ENCODE results near the gene MCC.

- no peak for TF ChIP-seq POLR2A (IDR thresholded peaks at IDR 0.05)
- no peak for TF ChIP-seq CTCF (IDR thresholded peaks at IDR 0.05)
Measured at GRCh38 chr5:113182658-113183344, 305.5 kb downstream of the MCC start.
